Fibroblast of mammary gland (primary cell): ENCODE data around the gene PRKN.

ENCODE experiments used
- DNase-seq: peaks from one replicate; pipeline ENCODE4 v3.0.0-alpha.2; 2010; ENCODE audit warnings: low read depth
- H3K4me3 ChIP-seq: 2 replicates; pipeline ENCODE4 v1.5.1; 2011; ENCODE audit warnings: low read depth, mild to moderate bottlenecking, low read length, moderate library complexity; ENCODE audit not compliant: control insufficient read depth
- TF ChIP-seq, protein P1 (sequence below): conservative IDR thresholded peaks from 2 replicates; pipeline ENCODE4 v1.5.1; 2011; ENCODE audit warnings: low read depth, low read length, inconsistent platforms; ENCODE audit not compliant: control insufficient read depth, insufficient read depth

PRKN gene

DNA sequence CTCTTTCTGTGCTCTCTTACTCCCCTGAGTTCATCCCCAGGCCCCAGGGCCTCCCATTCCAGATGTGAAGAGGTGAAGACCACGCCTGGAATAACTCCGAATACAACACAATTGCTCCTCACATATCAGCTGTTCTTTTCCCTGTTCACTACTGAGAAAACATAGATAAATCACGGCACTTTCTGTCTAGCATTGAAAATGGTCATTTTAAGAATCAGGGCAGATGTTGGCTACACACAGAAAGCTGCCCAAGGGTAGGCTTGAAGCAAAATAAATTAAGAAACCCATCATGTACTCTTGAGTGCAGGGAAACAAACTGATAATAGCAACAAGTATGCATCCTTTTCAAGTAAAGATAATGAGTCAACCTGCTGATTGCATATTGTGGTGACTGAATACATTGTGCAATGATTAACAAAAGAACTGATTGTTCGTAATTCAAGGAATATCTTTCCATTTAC lies 382.5 kb downstream of the PRKN start:
- TF ChIP-seq, protein P1, sequence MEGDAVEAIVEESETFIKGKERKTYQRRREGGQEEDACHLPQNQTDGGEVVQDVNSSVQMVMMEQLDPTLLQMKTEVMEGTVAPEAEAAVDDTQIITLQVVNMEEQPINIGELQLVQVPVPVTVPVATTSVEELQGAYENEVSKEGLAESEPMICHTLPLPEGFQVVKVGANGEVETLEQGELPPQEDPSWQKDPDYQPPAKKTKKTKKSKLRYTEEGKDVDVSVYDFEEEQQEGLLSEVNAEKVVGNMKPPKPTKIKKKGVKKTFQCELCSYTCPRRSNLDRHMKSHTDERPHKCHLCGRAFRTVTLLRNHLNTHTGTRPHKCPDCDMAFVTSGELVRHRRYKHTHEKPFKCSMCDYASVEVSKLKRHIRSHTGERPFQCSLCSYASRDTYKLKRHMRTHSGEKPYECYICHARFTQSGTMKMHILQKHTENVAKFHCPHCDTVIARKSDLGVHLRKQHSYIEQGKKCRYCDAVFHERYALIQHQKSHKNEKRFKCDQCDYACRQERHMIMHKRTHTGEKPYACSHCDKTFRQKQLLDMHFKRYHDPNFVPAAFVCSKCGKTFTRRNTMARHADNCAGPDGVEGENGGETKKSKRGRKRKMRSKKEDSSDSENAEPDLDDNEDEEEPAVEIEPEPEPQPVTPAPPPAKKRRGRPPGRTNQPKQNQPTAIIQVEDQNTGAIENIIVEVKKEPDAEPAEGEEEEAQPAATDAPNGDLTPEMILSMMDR, result no peak
- no peak overlapping the region for H3K4me3 ChIP-seq
- peak; percentile 94 for DNase-seq

DNA sequence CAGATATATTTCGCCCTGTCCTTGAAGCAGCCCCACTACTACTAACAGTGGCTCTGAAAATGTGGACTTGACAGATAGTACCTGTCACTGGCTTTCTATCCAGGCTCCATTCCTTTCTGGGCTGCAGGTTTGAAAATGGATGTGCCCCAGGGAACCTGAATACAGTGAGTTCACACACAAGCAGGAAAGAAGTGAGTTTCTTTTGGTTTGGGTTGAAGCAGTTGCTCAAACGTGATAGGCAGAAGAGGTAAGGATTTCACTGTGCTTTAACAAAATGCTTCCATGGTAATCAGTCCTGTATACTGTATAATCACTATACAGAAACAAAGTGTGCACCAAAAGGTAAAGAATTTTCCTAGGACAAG lies 382.9 kb downstream of the PRKN start:
- TF ChIP-seq, protein P1, result no peak
- no peak for DNase-seq
- H3K4me3 ChIP-seq, result no peak overlapping the region

DNA sequence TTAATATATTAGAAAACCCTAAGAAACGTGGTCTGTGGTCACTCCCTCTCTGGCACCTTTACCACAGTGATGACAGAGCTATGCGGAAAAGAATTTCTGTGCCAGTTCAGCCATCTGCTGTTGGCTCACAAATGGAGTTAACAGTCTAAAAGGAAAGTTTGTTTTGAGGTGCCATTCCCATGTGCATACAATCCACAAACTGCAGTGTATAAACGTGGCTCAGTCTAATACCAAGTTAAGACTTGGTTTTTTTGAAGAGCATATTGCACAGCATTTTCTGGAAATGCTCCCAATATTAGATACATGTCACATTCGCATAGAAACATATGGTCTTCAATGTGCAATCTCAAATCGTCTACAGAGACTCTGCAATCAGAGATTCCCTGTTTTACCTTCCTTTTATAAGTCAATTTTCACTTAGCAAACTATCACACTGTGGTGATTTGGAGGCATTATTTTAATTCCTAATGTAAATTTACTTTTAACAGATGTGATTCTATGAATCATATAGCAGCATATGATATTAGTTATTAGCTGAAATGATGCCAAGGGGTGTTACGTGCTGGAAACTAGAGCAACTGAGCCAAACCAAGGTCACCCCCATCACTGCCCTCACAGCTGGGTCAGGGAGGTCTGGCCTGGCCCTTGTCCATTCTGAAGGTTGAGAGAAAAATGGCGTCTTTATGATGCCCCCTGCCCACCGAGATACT lies 383.5 kb downstream of the PRKN start:
- peak; percentile 88 for DNase-seq
- TF ChIP-seq, protein P1, result no peak
- no peak overlapping the region for H3K4me3 ChIP-seq

DNA sequence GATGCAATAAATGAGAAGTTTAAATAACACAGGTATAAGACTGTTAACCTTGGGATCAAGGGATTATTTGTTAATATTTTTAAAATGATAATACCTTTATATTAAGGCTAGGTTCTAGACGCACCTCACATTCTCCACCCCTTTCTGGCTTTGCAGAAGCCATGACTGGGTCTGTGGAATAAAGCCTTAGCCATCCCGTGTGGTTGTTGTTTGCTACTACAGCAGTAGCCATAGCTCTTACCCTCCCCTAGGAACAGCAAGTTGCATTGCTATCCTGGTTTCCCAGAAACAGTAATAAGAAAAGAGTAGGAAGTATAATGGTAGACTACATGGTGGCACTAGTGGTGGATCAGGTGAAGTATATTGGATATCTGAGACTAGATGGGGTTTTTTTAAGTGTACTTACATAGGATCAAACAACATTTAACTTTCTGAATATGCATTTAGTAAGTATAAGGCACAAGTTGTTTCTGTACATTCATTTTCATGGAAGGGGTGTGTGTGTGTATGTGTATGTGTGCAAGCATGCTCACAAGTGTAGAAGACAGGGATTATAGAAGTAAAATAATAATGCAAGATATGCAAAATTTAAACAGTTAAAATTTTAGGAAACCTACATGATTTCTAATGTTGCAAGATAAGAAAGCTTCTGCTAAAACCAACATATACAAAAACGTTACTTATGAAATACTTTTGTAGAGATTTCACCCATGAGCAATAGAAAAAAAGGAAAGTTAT lies 384.2 kb downstream of the PRKN start:
- H3K4me3 ChIP-seq, result no peak overlapping the region
- peak; percentile 35 for DNase-seq
- TF ChIP-seq, protein P1, result peak; percentile 40

DNA sequence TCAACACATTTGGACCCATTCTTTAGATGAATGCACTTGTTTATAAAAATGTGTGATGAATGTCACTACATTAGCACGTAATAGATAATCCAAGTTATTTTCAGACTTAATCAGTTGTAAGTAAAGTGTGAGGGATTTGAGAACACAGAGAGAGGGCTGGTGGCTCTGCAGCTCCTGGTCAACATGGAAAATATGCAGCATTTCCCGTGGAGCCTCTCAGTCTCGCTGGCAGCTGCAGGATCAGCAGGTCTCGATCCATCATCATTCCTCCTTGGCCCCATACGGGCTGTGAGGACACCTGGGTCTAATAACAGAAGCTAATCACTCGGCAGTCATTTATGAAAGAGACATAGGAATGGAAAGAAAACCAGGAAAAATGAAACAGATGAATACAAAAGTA lies 390.2 kb downstream of the PRKN start:
- no peak for DNase-seq
- H3K4me3 ChIP-seq, result no peak overlapping the region
- TF ChIP-seq, protein P1, result no peak

DNA sequence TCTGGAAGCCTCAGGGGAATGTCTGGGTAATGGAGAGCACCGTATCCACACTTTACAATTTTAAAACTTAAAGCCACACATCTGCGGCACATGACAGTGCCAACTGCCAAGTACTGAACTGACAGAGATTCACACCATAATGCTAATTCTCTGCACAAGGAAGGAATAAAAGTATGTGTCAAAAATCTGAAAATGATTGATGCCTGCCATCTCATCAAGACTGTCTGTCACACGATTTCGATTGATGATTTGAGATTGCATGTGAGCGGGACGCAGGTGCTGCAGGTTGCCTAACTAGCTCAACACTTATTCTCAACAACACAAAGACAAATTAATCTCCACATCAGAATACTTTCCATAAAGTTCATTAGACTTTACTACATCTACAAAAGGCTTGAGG lies 391.2 kb downstream of the PRKN start:
- TF ChIP-seq, protein P1, result no peak
- no peak overlapping the region for H3K4me3 ChIP-seq
- no peak for DNase-seq

DNA sequence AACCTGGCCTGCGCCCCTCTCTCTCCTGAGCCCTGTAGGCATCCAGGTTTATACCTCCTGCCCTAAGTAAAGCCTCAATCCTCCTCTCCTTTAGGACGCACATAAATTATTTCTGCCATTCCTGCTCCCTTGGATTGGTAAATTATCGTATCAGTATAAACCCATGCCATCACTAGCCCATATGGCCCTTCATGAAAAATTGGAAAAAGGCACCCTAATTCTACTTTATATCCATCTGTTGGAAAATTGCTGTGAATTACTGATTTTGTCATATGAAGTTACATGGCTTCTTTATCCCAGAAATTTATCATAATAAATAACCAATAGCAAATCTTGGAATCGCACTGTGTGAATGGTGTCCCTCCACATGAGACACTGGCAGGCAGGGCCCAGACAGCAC lies 395.2 kb downstream of the PRKN start:
- H3K4me3 ChIP-seq, result no peak overlapping the region
- TF ChIP-seq, protein P1, result no peak
- DNase-seq, result no peak
